Left ventricle myocardium inferior (tissue), 1 donor: Measurements from ENCODE around the gene AKR1C3. TPM values are rescaled to one million over a fixed set of nuclear protein-coding genes. Genes with fewer than 3 reads are reported as not detected.

Experiments
- DNase-seq: peaks from one replicate; pipeline ENCODE4 v3.0.0-alpha.2; 2020
- H3K27ac ChIP-seq: fragments of 200-600 bp; replicated peaks from 2 replicates; pipeline ENCODE4 v1.8.0; 2021
- H3K27me3 ChIP-seq: fragments of 200-600 bp; 2 replicates; pipeline ENCODE4 v1.8.0; 2021; ENCODE audit warnings: low read depth
- H3K36me3 ChIP-seq: fragments of 200-600 bp; 2 replicates; pipeline ENCODE4 v1.8.0; 2021
- H3K4me1 ChIP-seq: fragments of 200-600 bp; 2 replicates; pipeline ENCODE4 v1.8.0; 2021
- H3K4me3 ChIP-seq: fragments of 200-600 bp; 2 replicates; pipeline ENCODE4 v1.8.0; 2021; ENCODE audit warnings: mild to moderate bottlenecking, moderate library complexity
- H3K9me3 ChIP-seq: fragments of 200-600 bp; replicated peaks from 2 replicates; pipeline ENCODE4 v1.8.0; 2021
- CTCF ChIP-seq: fragments of 200-600 bp; IDR thresholded peaks from 2 replicates; pipeline ENCODE4 v1.8.0; 2021; ENCODE audit warnings: antibody characterized with exemption, mild to moderate bottlenecking, borderline replicate concordance
- intact Hi-C: fragments of 100-400 bp; cut with micrococcal nuclease; formaldehyde crosslinking; loops from one replicate; pipeline ENCODE4 v1.11.0; 2022
- total RNA-seq: library from RNA; stranded (reverse); fragmentation: NEBNext Ultra II Directional; extraction: Animal tissue kit (Norgen Biotek cat#: 25700); gene quantifications from one replicate; pipeline ENCODE4 v1.2.1, GENCODE V29; 2021
- donor health status: DM: no; HTN: yes; CAD: no; lungs with severe emphysema.

AKR1C3 gene
- total RNA-seq, 1 donor from 2014 or later, result 27.1 TPM

GRCh38 chr10:5088703-5089261 lies 5.4 kb upstream of the AKR1C3 start:
- H3K27ac ChIP-seq, result no peak overlapping the region

GRCh38 chr10:5089865-5090264 lies 4.3 kb upstream of the AKR1C3 start:
- peaks cover 27% of the 10 kb centered on the region for H3K9me3 ChIP-seq
- intact Hi-C loops, result no loop called here
- no peak for DNase-seq
- H3K4me1 ChIP-seq, result peaks cover 4% of the 10 kb centered on the region
- H3K27me3 ChIP-seq, result no peaks in the 10 kb centered on the region
- peak; percentile 15 for TF ChIP-seq CTCF
- no peak overlapping the region for H3K27ac ChIP-seq
- no peak overlapping the region for H3K4me3 ChIP-seq
- no peaks in the 10 kb centered on the region for H3K36me3 ChIP-seq

More at GRCh38 chr10:5088703-5089261, 5.4 kb upstream of the AKR1C3 start:
- TF ChIP-seq CTCF, result no peak
- H3K9me3 ChIP-seq, result peaks cover 27% of the 10 kb centered on the region
- DNase-seq, result no peak
- no peak overlapping the region for H3K4me3 ChIP-seq
- H3K36me3 ChIP-seq, result no peaks in the 10 kb centered on the region
- intact Hi-C loops, result no loop called here
- H3K4me1 ChIP-seq, result no peaks in the 10 kb centered on the region
- no peaks in the 10 kb centered on the region for H3K27me3 ChIP-seq

GRCh38 chr10:5090551-5090950 lies 3.7 kb upstream of the AKR1C3 start:
- Histone ChIP-seq H3K9me3 (peaks cover 27% of the 10 kb centered on the region), H3K27ac (no peak overlapping the region), H3K36me3 (no peaks in the 10 kb centered on the region), H3K4me3 (no peak overlapping the region), H3K4me1 (peaks cover 7% of the 10 kb centered on the region), H3K27me3 (no peaks in the 10 kb centered on the region)
- intact Hi-C loops, result no loop called here
- DNase-seq, result no peak
- TF ChIP-seq CTCF, result no peak

GRCh38 chr10:5091196-5091595 lies 3.0 kb upstream of the AKR1C3 start:
- intact Hi-C loops, result no loop called here
- DNase-seq, result no peak
- Histone ChIP-seq H3K36me3 (no peaks in the 10 kb centered on the region), H3K4me1 (peaks cover 14% of the 10 kb centered on the region), H3K27ac (no peak overlapping the region), H3K4me3 (no peak overlapping the region), H3K27me3 (no peaks in the 10 kb centered on the region), H3K9me3 (peaks cover 27% of the 10 kb centered on the region)
- no peak for TF ChIP-seq CTCF

- Histone ChIP-seq H3K27ac (no peak overlapping the region), H3K9me3 (peaks cover 27% of the 10 kb centered on the region), H3K36me3 (peaks cover 5% of the 10 kb centered on the region), H3K27me3 (no peaks in the 10 kb centered on the region), H3K4me3 (no peak overlapping the region), H3K4me1 (peaks cover 18% of the 10 kb centered on the region)
- intact Hi-C loops, result no loop called here
- no peak for TF ChIP-seq CTCF
- DNase-seq, result no peak
Measured at GRCh38 chr10:5092375-5092774, 1.8 kb upstream of the AKR1C3 start.
